H1 (cell line): Measurements from ENCODE around the gene PTPMT1. TPM values are rescaled to one million over a fixed set of nuclear protein-coding genes. Genes with fewer than 3 reads are reported as not detected.

ENCODE experiments used
- CTCF ChIA-PET: fragments of 300-600 bp; sonication (Branson Sonifier 250); formaldehyde crosslinking; loops from one replicate; lab custom pipeline; 2021; ENCODE audit not compliant: partially characterized antibody; lab: Charles Lee
- POLR2A ChIA-PET: fragments of 300-600 bp; sonication (Branson Sonifier 250); formaldehyde crosslinking; loops from one replicate; lab custom pipeline; 2021; ENCODE audit warnings: inconsistent platforms; ENCODE audit not compliant: partially characterized antibody; lab: Charles Lee
- DNase-seq, 2 experiments: peaks; one replicate each; pipeline versions ENCODE4 v3.0.0 to v3.0.0-alpha.2; 2010 to 2022; ENCODE audit warnings: low spot score in 2 of 2, low read depth in 1 of 2, mixed read lengths in 1 of 2
- FAIRE-seq: peaks from 2 replicates; lab custom pipeline; 2011; peaks lifted over from hg19 to GRCh38; lab: Jason Lieb, UNC
- H2AFZ ChIP-seq: 2 replicates; pipeline ENCODE4 v1.8.1; 2012; ENCODE audit warnings: low read length, inconsistent platforms
- H2AK5ac ChIP-seq: 2 replicates; pipeline ENCODE4 v1.6.1; 2013; ENCODE audit warnings: low read depth, low read length
- H2BK120ac ChIP-seq: replicated peaks from 2 replicates; pipeline ENCODE3; 2013; ENCODE audit warnings: low read depth, low read length, inconsistent platforms
- H2BK12ac ChIP-seq: 2 replicates; pipeline ENCODE4 v1.6.1; 2013; ENCODE audit warnings: low read depth, low read length
- H2BK15ac ChIP-seq: 2 replicates; pipeline ENCODE4 v1.6.1; 2013; ENCODE audit warnings: low read length
- H2BK20ac ChIP-seq: 2 replicates; pipeline ENCODE4 v1.6.1; 2013; ENCODE audit warnings: low read length
- H2BK5ac ChIP-seq: 2 replicates; pipeline ENCODE4 v1.6.1; 2013; ENCODE audit warnings: low read depth, low read length
- H3K14ac ChIP-seq: 2 replicates; pipeline ENCODE4 v1.6.1; 2013; ENCODE audit warnings: inconsistent platforms; ENCODE audit not compliant: insufficient read length
- H3K18ac ChIP-seq: 2 replicates; pipeline ENCODE4 v1.6.1; 2013; ENCODE audit warnings: low read length; ENCODE audit errors: extremely low read depth
- H3K23ac ChIP-seq: 2 replicates; pipeline ENCODE4 v1.6.1; 2013; ENCODE audit warnings: inconsistent platforms; ENCODE audit not compliant: insufficient read length
- H3K23me2 ChIP-seq: 2 replicates; pipeline ENCODE4 v1.6.1; 2013; ENCODE audit warnings: low read depth, low read length
- H3K27ac ChIP-seq: 2 replicates; pipeline ENCODE4 v1.6.1; 2011; ENCODE audit warnings: low read depth, low read length, inconsistent platforms
- H3K27me3 ChIP-seq, 4 experiments: replicated peaks in 1 of 4; 1 replicate in 1 of 4; 2 replicates in 3 of 4; pipeline versions ENCODE4 v1.6.1 to v1.8.1; 2011 to 2013; ENCODE audit warnings: low read length in 3 of 4, mild to moderate bottlenecking in 3 of 4, inconsistent platforms in 2 of 4, mixed read lengths in 2 of 4, moderate library complexity in 1 of 4; ENCODE audit not compliant: control insufficient read depth in 3 of 4, insufficient read depth in 3 of 4; ENCODE audit errors: extremely low read depth in 1 of 4
- H3K36me3 ChIP-seq, 4 experiments: 2 replicates each; pipeline versions ENCODE4 v1.6.1 to v1.8.1; 2011 to 2013; ENCODE audit warnings: mild to moderate bottlenecking in 4 of 4, low read length in 3 of 4, moderate library complexity in 2 of 4, control low read depth in 1 of 4, inconsistent platforms in 1 of 4; ENCODE audit not compliant: insufficient read depth in 4 of 4, control insufficient read depth in 2 of 4
- H3K4ac ChIP-seq: replicated peaks from 2 replicates; pipeline ENCODE3; 2013; ENCODE audit warnings: low read length, low read depth, mixed read lengths, inconsistent platforms; ENCODE audit not compliant: insufficient read length
- H3K4me1 ChIP-seq, 4 experiments: replicated peaks in 1 of 4; 1 replicate in 1 of 4; 2 replicates in 3 of 4; pipeline versions ENCODE4 v1.6.1 to v1.8.1; 2011 to 2013; ENCODE audit warnings: low read length in 3 of 4, inconsistent platforms in 2 of 4, mixed read lengths in 1 of 4; ENCODE audit not compliant: insufficient read depth in 4 of 4, control insufficient read depth in 3 of 4
- H3K4me2 ChIP-seq, 2 experiments: 2 replicates each; pipeline versions ENCODE4 v1.6.1 to v1.8.1; 2011 to 2013; ENCODE audit warnings: low read depth in 2 of 2, low read length in 2 of 2, control low read depth in 1 of 2, inconsistent platforms in 1 of 2, mild to moderate bottlenecking in 1 of 2; ENCODE audit not compliant: insufficient read depth in 1 of 2
- H3K4me3 ChIP-seq, 4 experiments: fragments of 200-600, 300-600 bp in 1 of 4; sonication (generic), shearing (Covaris generic), sonication (Bioruptor Twin) in 1 of 4; 2 replicates each; pipeline versions ENCODE4 v1.5.1 to v1.8.1; 2011 to 2016; ENCODE audit warnings: low read length in 4 of 4, low read depth in 3 of 4, control low read depth in 2 of 4, inconsistent platforms in 2 of 4, mild to moderate bottlenecking in 2 of 4, mixed read lengths in 1 of 4, moderate library complexity in 1 of 4; ENCODE audit not compliant: insufficient read depth in 2 of 4; ENCODE audit errors: extremely low read depth in 1 of 4
- H3K56ac ChIP-seq: replicated peaks from 2 replicates; pipeline ENCODE3; 2013; ENCODE audit warnings: low read depth, mild to moderate bottlenecking, mixed read lengths, low read length, inconsistent platforms; ENCODE audit not compliant: insufficient read length
- H3K79me1 ChIP-seq: 2 replicates; pipeline ENCODE4 v1.6.1; 2013; ENCODE audit warnings: low read depth, low read length, control low read depth
- H3K79me2 ChIP-seq, 2 experiments: 2 replicates each; pipeline versions ENCODE4 v1.6.1 to v1.8.1; 2012 to 2013; ENCODE audit warnings: low read length in 2 of 2, mild to moderate bottlenecking in 2 of 2, inconsistent platforms in 1 of 2; ENCODE audit not compliant: insufficient read depth in 2 of 2, control insufficient read depth in 1 of 2
- H3K9ac ChIP-seq, 4 experiments: replicated peaks in 1 of 4; 1 replicate in 1 of 4; 2 replicates in 3 of 4; pipeline versions ENCODE4 v1.6.1 to v1.8.1; 2011 to 2013; ENCODE audit warnings: low read depth in 3 of 4, low read length in 3 of 4, control low read depth in 2 of 4, mild to moderate bottlenecking in 2 of 4, moderate library complexity in 2 of 4, inconsistent platforms in 1 of 4; ENCODE audit errors: extremely low read depth in 1 of 4
- H3K9me3 ChIP-seq, 2 experiments: 2 replicates each; pipeline versions ENCODE4 v1.6.1 to v1.8.1; 2012 to 2013; ENCODE audit warnings: mild to moderate bottlenecking in 2 of 2, moderate library complexity in 2 of 2, control low read depth in 1 of 2, inconsistent platforms in 1 of 2, low read depth in 1 of 2, low read length in 1 of 2, mixed read lengths in 1 of 2; ENCODE audit not compliant: insufficient read depth in 2 of 2
- H4K20me1 ChIP-seq, 2 experiments: replicated peaks in 1 of 2; 2 replicates each; pipeline versions ENCODE3 to v1.8.1; 2011 to 2013; ENCODE audit warnings: inconsistent platforms in 2 of 2, low read length in 2 of 2, mild to moderate bottlenecking in 1 of 2; ENCODE audit not compliant: insufficient read depth in 2 of 2, control insufficient read depth in 1 of 2
- H4K5ac ChIP-seq: 2 replicates; pipeline ENCODE4 v1.6.1; 2013; ENCODE audit warnings: low read length, low read depth, mixed read lengths, inconsistent platforms; ENCODE audit not compliant: insufficient read length
- H4K8ac ChIP-seq: 2 replicates; pipeline ENCODE4 v1.8.0; 2013; ENCODE audit warnings: mild to moderate bottlenecking, moderate library complexity, low read length, inconsistent platforms; ENCODE audit not compliant: insufficient read depth; ENCODE audit errors: extremely low read depth
- H4K91ac ChIP-seq: replicated peaks from 2 replicates; pipeline ENCODE3; 2013; ENCODE audit warnings: low read length, mixed read lengths, inconsistent platforms; ENCODE audit not compliant: insufficient read length
- CHD1 ChIP-seq: IDR thresholded peaks from 2 replicates; pipeline ENCODE4 v1.6.1; 2012; ENCODE audit warnings: low read depth, low read length, improper control_type of control experiment
- CREB1 ChIP-seq: IDR thresholded peaks from 2 replicates; pipeline ENCODE4 v1.6.1; 2012; ENCODE audit warnings: inconsistent platforms
- EGR1 ChIP-seq: IDR thresholded peaks from 2 replicates; pipeline ENCODE4 v1.6.1; 2011; ENCODE audit warnings: low read depth, low read length, borderline replicate concordance
- GTF2F1 ChIP-seq: IDR thresholded peaks from 2 replicates; pipeline ENCODE4 v1.6.1; 2012; ENCODE audit warnings: low read depth, low read length, improper control_type of control experiment, borderline replicate concordance
- JUN ChIP-seq: IDR thresholded peaks from 2 replicates; pipeline ENCODE4 v1.6.1; 2011; ENCODE audit warnings: low read depth, mild to moderate bottlenecking, improper control_type of control experiment, low read length
- KDM4A ChIP-seq: IDR thresholded peaks from one replicate; pipeline ENCODE4 v1.7.1; 2012; ENCODE audit warnings: low read depth, mild to moderate bottlenecking, moderate library complexity, low read length, inconsistent platforms; ENCODE audit not compliant: severe bottlenecking
- RFX5 ChIP-seq: IDR thresholded peaks from 2 replicates; pipeline ENCODE4 v1.6.1; 2011; ENCODE audit warnings: low read depth, low read length, improper control_type of control experiment, borderline replicate concordance
- SIRT6 ChIP-seq: IDR thresholded peaks from one replicate; pipeline ENCODE4 v1.7.1; 2012; ENCODE audit warnings: low read length, inconsistent platforms
- SRF ChIP-seq: IDR thresholded peaks from 2 replicates; pipeline ENCODE4 v1.6.1; 2011; ENCODE audit warnings: mild to moderate bottlenecking, low read depth, low read length, moderate library complexity
- WGBS, 2 experiments: shearing (Covaris generic) in 1 of 2; methylation state at CpG; one replicate each; pipeline versions ENCODE4 v1.1.6 to v1.1.7; 2013 to 2015; ENCODE audit warnings: low lambda C conversion rate in 2 of 2, mixed read lengths in 2 of 2, inconsistent platforms in 1 of 2, low coverage in 1 of 2, missing lambda C conversion rate in 1 of 2; ENCODE audit not compliant: insufficient replicate concordance in 2 of 2, insufficient coverage in 1 of 2, insufficient read length in 1 of 2; ENCODE audit errors: extremely low coverage in 1 of 2, missing lambda C conversion rate in 1 of 2; 5-methylcytosine and 5-hydroxymethylcytosine counted together
- polyA plus RNA-seq, 7 experiments: library from polyadenylated mRNA; depleted of rRNA in 3 of 7; stranded (reverse) in 5 of 7; unstranded in 2 of 7; fragments of >200 nt in 5 of 7; fragments of 200-250 nt in 2 of 7; gene quantifications; 1 replicate in 5 of 7; 2 replicates in 1 of 7; 4 replicates in 1 of 7; pipeline versions ENCODE4 v1.2.1 to v1.2.3, GENCODE V29; 2011 to 2013; ENCODE audit warnings: missing spikeins in 2 of 7, mixed read lengths in 2 of 7
- total RNA-seq: library from RNA; stranded (reverse); fragmentation: NEBNext Ultra II Directional; extraction: Animal tissue kit (Norgen Biotek cat#: 25700); gene quantifications from 2 replicates; pipeline ENCODE4 v1.2.1, GENCODE V29; 2021
- TF ChIP-seq, protein P1 (sequence below): IDR thresholded peaks from 2 replicates; pipeline ENCODE4 v1.6.1; 2011; ENCODE audit warnings: low read length, improper control_type of control experiment
- TF ChIP-seq, protein P2 (sequence below): IDR thresholded peaks from 2 replicates; pipeline ENCODE4 v1.6.1; 2012; ENCODE audit warnings: low read length, inconsistent platforms

The PTPMT1 gene
- total and polyA plus RNA-seq, 2 of the 8 experiments (the other 6 are each of a cell fraction or from before 2014, with no cell fraction given), result 44.8 to 105 TPM

DNA sequence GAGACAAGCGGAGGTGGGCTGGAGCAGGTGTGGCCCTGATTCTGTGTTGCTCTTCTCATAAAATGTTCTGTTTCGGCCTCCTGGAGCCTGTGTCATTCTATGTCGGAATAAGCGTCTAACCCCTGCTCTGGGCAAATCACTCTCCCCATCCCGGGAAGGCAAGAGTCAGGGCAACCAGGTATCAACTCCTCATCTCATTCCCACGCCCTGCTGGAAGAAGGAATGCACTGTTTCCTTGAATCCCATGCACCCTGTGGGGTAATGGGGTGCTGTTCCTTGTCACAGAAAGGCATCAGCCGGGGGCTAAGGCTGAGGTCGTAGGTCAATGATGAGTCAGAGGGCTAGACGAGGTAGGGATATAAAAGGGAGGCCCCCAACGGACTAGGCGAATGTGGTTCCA, 23.7 kb downstream of the PTPMT1 start:
- Histone ChIP-seq H3K36me3 (peaks cover 1 to 5% (median 2%) of the 10 kb centered on the region in 4 experiments; a peak in 3 of 8 replicates), H2BK15ac (no peak overlapping the region), H4K91ac (no peak overlapping the region), H2AFZ (no peak overlapping the region), H2BK5ac (no peak overlapping the region), H3K4me2 (no peak overlapping the region), H3K4me3 (no peak overlapping the region), H3K14ac (no peak overlapping the region), H2AK5ac (no peak overlapping the region), H3K18ac (no peak overlapping the region), H3K4ac (no peak overlapping the region), H3K4me1 (peaks cover 0 to 4% (median 4%) of the 10 kb centered on the region in 4 experiments; a peak in 6 of 7 replicates), H3K79me2 (no peaks in the 10 kb centered on the region), H3K27ac (no peak overlapping the region), H2BK120ac (no peak overlapping the region), H2BK20ac (no peak overlapping the region), H3K23me2 (peaks cover 2% of the 10 kb centered on the region; the same call in 1 of the 2 replicates), H3K9me3 (no peaks in the 10 kb centered on the region), H2BK12ac (no peak overlapping the region), H3K9ac (no peak overlapping the region), H3K23ac (no peak overlapping the region), H4K5ac (no peak overlapping the region), H3K79me1 (no peaks in the 10 kb centered on the region), H3K27me3 (peaks cover 0 to 18% (median 16%) of the 10 kb centered on the region in 4 experiments; a peak in 6 of 7 replicates), H3K56ac (no peak overlapping the region), H4K20me1 (no peaks in the 10 kb centered on the region), H4K8ac (no peak overlapping the region)
- ChIA-PET POLR2A (interaction anchor here (0.7 to 1.9 kb wide), 2 partner anchors 9 to 127 kb away, joined by 3 to 17 read pairs; partner anchors contain the start of genes KBTBD4 and NDUFS3), CTCF (interaction anchor here (1.9 kb wide), 1 partner anchor 9 kb away, joined by 5 read pairs; no protein-coding TSS in a partner anchor)
- no peak for DNase-seq
- FAIRE-seq, result no peak
- 90% methylated on average over 11 of the region's 11 CpGs; no CpG with 5 or more reads in 1 of the 2 experiments for WGBS, 2 experiments
- no peak for TF ChIP-seq KDM4A
- no peak for TF ChIP-seq SRF
- TF ChIP-seq RFX5, result no peak
- TF ChIP-seq, protein P1, sequence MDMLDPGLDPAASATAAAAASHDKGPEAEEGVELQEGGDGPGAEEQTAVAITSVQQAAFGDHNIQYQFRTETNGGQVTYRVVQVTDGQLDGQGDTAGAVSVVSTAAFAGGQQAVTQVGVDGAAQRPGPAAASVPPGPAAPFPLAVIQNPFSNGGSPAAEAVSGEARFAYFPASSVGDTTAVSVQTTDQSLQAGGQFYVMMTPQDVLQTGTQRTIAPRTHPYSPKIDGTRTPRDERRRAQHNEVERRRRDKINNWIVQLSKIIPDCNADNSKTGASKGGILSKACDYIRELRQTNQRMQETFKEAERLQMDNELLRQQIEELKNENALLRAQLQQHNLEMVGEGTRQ, result no peak
- no peak for TF ChIP-seq CHD1
- no peak for TF ChIP-seq JUN
- no peak for TF ChIP-seq SIRT6
- TF ChIP-seq EGR1, result no peak
- TF ChIP-seq, protein P2, sequence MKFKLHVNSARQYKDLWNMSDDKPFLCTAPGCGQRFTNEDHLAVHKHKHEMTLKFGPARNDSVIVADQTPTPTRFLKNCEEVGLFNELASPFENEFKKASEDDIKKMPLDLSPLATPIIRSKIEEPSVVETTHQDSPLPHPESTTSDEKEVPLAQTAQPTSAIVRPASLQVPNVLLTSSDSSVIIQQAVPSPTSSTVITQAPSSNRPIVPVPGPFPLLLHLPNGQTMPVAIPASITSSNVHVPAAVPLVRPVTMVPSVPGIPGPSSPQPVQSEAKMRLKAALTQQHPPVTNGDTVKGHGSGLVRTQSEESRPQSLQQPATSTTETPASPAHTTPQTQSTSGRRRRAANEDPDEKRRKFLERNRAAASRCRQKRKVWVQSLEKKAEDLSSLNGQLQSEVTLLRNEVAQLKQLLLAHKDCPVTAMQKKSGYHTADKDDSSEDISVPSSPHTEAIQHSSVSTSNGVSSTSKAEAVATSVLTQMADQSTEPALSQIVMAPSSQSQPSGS, result no peak
- no peak for TF ChIP-seq CREB1
- TF ChIP-seq GTF2F1, result no peak
